Omental fat pad (tissue), 4 donors: ENCODE measurements around the gene NFKB1. TPM values are rescaled to one million over a fixed set of nuclear protein-coding genes. Genes with fewer than 3 reads are reported as not detected.

Experiments
- ATAC-seq: fragments of 150-250 bp; one replicate; pipeline ENCODE4 v1.9.1; 2016; ENCODE audit warnings: mild to moderate bottlenecking, moderate library complexity; ENCODE audit not compliant: low FRiP score
- DNase-seq: peaks from one replicate; pipeline ENCODE4 v3.0.0-alpha.2; 2019; ENCODE audit warnings: low spot score
- CTCF ChIP-seq, 3 donors: fragments of 450-650 bp; IDR thresholded peaks; one replicate each; pipeline ENCODE4 v1.5.1; 2016 to 2017; ENCODE audit warnings: antibody characterized with exemption in 3 of 3, mild to moderate bottlenecking in 3 of 3, moderate library complexity in 2 of 3
- total RNA-seq, 4 donors: library from RNA; depleted of rRNA; stranded (reverse); fragments of >200 nt; gene quantifications; one replicate each; pipeline ENCODE4 v1.1.0, GENCODE V29; 2016

NFKB1 gene
- 100 to 1,000 TPM in 1 of 4 donors, 10 to 100 TPM in 3; 26.4 to 151 (median 46.6) TPM for total RNA-seq

- ATAC-seq = peak; percentile 73
- no peak for TF ChIP-seq CTCF (IDR thresholded peaks at IDR 0.05)
- DNase-seq = peak; percentile 60
Measured at GRCh38 chr4:102500696-102501446, at the start of gene NFKB1. NFKB1 (plus strand) TSS chr4:102501359; CDS start chr4:102525519, 24,160 bp downstream.

- TF ChIP-seq CTCF (IDR thresholded peaks at IDR 0.05) = no peak
- ATAC-seq = no peak
- DNase-seq = no peak
Measured at GRCh38 chr4:102452854-102453253, 48.3 kb upstream of the NFKB1 start.

GRCh38 chr4:102453827-102454226 lies 47.3 kb upstream of the NFKB1 start:
- no peak for TF ChIP-seq CTCF (IDR thresholded peaks at IDR 0.05)
- DNase-seq (no peak), ATAC-seq (no peak)

GRCh38 chr4:102454268-102454667 lies 46.9 kb upstream of the NFKB1 start:
- TF ChIP-seq CTCF (IDR thresholded peaks at IDR 0.05) = no peak
- DNase-seq = no peak
- ATAC-seq = no peak

- DNase-seq (no peak), ATAC-seq (no peak)
- TF ChIP-seq CTCF (IDR thresholded peaks at IDR 0.05) = no peak
Measured at GRCh38 chr4:102454981-102455685, 46.0 kb upstream of the NFKB1 start.

GRCh38 chr4:102455750-102456149 lies 45.4 kb upstream of the NFKB1 start:
- no peak for TF ChIP-seq CTCF (IDR thresholded peaks at IDR 0.05)
- DNase-seq (no peak), ATAC-seq (no peak)
